ENCODE data around the gene TFF2. TPM values are rescaled to one million over a fixed set of nuclear protein-coding genes. Genes with fewer than 3 reads are reported as not detected.

TFF2 gene
- total RNA-seq, 2 donors from 2014 or later: not detected

GRCh38 chr21:42299324-42300044 is 51.3 kb downstream of the TFF2 start:
- peak; percentile 25 to 26 for ATAC-seq
- no peak for DNase-seq
- intact Hi-C loops (cut with DNase I): no loop called here

GRCh38 chr21:42298657-42299056 is 52.1 kb downstream of the TFF2 start:
- ATAC-seq (no peak), DNase-seq (no peak)
- intact Hi-C loops (cut with DNase I): no loop called here

GRCh38 chr21:42298237-42298636 is 52.6 kb downstream of the TFF2 start:
- intact Hi-C loops (cut with DNase I): no loop called here
- ATAC-seq (no peak), DNase-seq (no peak)

- no peak for DNase-seq
- ATAC-seq: no peak
- intact Hi-C loops (cut with DNase I): no loop called here
Measured at GRCh38 chr21:42297377-42297776, 53.4 kb downstream of the TFF2 start.

GRCh38 chr21:42296501-42296900 is 54.3 kb downstream of the TFF2 start:
- no peak for DNase-seq
- intact Hi-C loops (cut with DNase I): no loop called here

More at GRCh38 chr21:42296501-42296900, 54.3 kb downstream of the TFF2 start:
- no peak for ATAC-seq

Other genes starting within 250 kb of the TFF2 start
- gene ABCG1, start 131.9 kb downstream of the TFF2 start, total RNA-seq: 10 to 100 TPM in 1 of 2 donors, 1 to 10 TPM in 1; 6.3 to 13.5 TPM
- 1 to 10 TPM; 4.1 to 9.1 TPM for gene TFF3, start 35.6 kb downstream of the TFF2 start, total RNA-seq
- not detected for gene TFF1, start 15.5 kb upstream of the TFF2 start, total RNA-seq
- gene TMPRSS3, start 45.1 kb upstream of the TFF2 start, total RNA-seq: under 1 TPM; 0.18 to 0.27 TPM
- under 1 TPM; 0.44 to 0.47 TPM for gene UBASH3A, start 52.9 kb upstream of the TFF2 start, total RNA-seq
- not detected for gene RSPH1, start 145.2 kb upstream of the TFF2 start, total RNA-seq
- gene SLC37A1, start 162.9 kb upstream of the TFF2 start, total RNA-seq: 1 to 10 TPM; 1.9 to 3.7 TPM

Data from left cardiac atrium (tissue), 4 donors.